ENCODE measurements around the gene TNS3. TPM values are rescaled to one million over a fixed set of nuclear protein-coding genes. Genes with fewer than 3 reads are reported as not detected.

TNS3 gene
- total RNA-seq, 1 experiment from 2014 or later = 533 TPM

DNA sequence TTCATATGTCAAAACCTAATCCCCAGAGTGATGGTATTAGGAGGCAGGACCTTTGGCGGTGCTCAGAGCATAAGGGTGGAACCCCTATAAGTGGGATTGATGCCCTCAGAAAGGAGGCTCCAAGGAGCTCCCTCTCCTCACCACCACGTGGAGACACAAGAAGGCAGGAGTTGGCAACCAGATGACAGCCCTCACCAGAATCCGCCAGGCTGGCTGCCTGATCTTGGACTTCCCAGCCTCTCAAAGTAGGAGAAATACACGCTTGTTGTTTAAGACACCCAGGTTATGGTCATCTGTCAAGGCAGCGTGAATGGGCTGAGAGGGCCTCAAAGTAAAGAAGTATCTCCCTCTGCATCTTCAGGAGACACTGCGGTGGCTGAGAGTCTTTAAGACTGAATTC, 187.7 kb downstream of the TNS3 start:
- intact Hi-C loops (cut with micrococcal nuclease; ENCODE audit: unreplicated experiment) (no loop called here), in situ Hi-C loops (cut with HindIII; ENCODE audit: low pct_unique_long_range_greater_than_20kb, low sequenced_read_pairs) (no loop called here)
- H3K27ac ChIP-seq (ENCODE audit: low read length) = no peak overlapping the region
- H3K27me3 ChIP-seq (ENCODE audit: control insufficient read depth, insufficient read depth, low read length) = no peaks in the 10 kb centered on the region
- H3K9me3 ChIP-seq (ENCODE audit: control insufficient read depth, insufficient read depth, low read depth, low read length) = no peaks in the 10 kb centered on the region
- DNase-seq (ENCODE audit: low read depth, low spot score) (no peak), ATAC-seq (no peak)
- ChIA-PET CTCF (no interaction called here), POLR2A (no interaction called here)
- peaks cover 65% of the 10 kb centered on the region for H3K36me3 ChIP-seq (ENCODE audit: control insufficient read depth, insufficient read depth, low read length)
- BruUV-seq (replicated peaks) = no TSS peak
- H3K4me3 ChIP-seq (ENCODE audit: low read depth in 2 of 2, low read length in 2 of 2) = no peak overlapping the region
- H3K4me1 ChIP-seq (ENCODE audit: control insufficient read depth, insufficient read depth, low read length) = peaks cover 8% of the 10 kb centered on the region
- TF ChIP-seq, protein P1, sequence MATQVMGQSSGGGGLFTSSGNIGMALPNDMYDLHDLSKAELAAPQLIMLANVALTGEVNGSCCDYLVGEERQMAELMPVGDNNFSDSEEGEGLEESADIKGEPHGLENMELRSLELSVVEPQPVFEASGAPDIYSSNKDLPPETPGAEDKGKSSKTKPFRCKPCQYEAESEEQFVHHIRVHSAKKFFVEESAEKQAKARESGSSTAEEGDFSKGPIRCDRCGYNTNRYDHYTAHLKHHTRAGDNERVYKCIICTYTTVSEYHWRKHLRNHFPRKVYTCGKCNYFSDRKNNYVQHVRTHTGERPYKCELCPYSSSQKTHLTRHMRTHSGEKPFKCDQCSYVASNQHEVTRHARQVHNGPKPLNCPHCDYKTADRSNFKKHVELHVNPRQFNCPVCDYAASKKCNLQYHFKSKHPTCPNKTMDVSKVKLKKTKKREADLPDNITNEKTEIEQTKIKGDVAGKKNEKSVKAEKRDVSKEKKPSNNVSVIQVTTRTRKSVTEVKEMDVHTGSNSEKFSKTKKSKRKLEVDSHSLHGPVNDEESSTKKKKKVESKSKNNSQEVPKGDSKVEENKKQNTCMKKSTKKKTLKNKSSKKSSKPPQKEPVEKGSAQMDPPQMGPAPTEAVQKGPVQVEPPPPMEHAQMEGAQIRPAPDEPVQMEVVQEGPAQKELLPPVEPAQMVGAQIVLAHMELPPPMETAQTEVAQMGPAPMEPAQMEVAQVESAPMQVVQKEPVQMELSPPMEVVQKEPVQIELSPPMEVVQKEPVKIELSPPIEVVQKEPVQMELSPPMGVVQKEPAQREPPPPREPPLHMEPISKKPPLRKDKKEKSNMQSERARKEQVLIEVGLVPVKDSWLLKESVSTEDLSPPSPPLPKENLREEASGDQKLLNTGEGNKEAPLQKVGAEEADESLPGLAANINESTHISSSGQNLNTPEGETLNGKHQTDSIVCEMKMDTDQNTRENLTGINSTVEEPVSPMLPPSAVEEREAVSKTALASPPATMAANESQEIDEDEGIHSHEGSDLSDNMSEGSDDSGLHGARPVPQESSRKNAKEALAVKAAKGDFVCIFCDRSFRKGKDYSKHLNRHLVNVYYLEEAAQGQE (IDR thresholded peaks at IDR 0.05; ENCODE audit: insufficient read depth in 1 of 2, low read depth in 2 of 2, low read length in 1 of 2) = no peak
- no peak for TF ChIP-seq POLR2AphosphoS5 (IDR thresholded peaks at IDR 0.05; ENCODE audit: low read depth, low read length)
- no peak for TF ChIP-seq TCF7L2 (IDR thresholded peaks at IDR 0.05; ENCODE audit: low read depth, low read length)
- TF ChIP-seq, protein P2, sequence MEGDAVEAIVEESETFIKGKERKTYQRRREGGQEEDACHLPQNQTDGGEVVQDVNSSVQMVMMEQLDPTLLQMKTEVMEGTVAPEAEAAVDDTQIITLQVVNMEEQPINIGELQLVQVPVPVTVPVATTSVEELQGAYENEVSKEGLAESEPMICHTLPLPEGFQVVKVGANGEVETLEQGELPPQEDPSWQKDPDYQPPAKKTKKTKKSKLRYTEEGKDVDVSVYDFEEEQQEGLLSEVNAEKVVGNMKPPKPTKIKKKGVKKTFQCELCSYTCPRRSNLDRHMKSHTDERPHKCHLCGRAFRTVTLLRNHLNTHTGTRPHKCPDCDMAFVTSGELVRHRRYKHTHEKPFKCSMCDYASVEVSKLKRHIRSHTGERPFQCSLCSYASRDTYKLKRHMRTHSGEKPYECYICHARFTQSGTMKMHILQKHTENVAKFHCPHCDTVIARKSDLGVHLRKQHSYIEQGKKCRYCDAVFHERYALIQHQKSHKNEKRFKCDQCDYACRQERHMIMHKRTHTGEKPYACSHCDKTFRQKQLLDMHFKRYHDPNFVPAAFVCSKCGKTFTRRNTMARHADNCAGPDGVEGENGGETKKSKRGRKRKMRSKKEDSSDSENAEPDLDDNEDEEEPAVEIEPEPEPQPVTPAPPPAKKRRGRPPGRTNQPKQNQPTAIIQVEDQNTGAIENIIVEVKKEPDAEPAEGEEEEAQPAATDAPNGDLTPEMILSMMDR (IDR thresholded peaks at IDR 0.05) = no peak
- TF ChIP-seq SIN3A (IDR thresholded peaks at IDR 0.05; ENCODE audit: borderline replicate concordance, insufficient read depth, low read depth, low read length) = no peak

DNA sequence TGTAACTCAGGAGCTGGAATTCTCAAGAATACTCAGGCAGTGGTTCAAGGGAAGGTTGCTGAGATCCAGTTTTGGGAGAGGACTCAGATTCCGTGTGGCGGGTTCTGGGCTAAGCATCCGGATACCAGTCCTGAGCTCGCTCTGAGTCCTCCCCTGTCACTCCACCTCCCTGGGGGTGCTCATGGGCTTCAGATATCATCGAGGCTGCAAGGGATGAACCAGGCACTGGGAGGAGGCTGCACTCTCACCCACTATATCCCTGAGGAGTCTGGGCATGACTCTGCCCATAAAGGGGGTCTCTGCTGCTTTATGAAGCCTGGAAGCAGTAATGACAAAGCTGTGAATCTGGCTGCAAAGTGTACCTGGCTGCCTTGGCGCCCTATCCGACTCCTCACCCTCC, 188.5 kb downstream of the TNS3 start:
- intact Hi-C loops (cut with micrococcal nuclease; ENCODE audit: unreplicated experiment) (no loop called here), in situ Hi-C loops (cut with HindIII; ENCODE audit: low pct_unique_long_range_greater_than_20kb, low sequenced_read_pairs) (no loop called here)
- no peaks in the 10 kb centered on the region for H3K27me3 ChIP-seq (ENCODE audit: control insufficient read depth, insufficient read depth, low read length)
- no peak for ATAC-seq
- no peaks in the 10 kb centered on the region for H3K9me3 ChIP-seq (ENCODE audit: control insufficient read depth, insufficient read depth, low read depth, low read length)
- no peak overlapping the region for H3K4me3 ChIP-seq (ENCODE audit: low read depth in 2 of 2, low read length in 2 of 2)
- no TSS peak for BruUV-seq (replicated peaks)
- ChIA-PET POLR2A (no interaction called here), CTCF (no interaction called here)
- DNase-seq (ENCODE audit: low read depth, low spot score) = no peak
- H3K27ac ChIP-seq (ENCODE audit: low read length) = no peak overlapping the region
- peaks cover 8% of the 10 kb centered on the region for H3K4me1 ChIP-seq (ENCODE audit: control insufficient read depth, insufficient read depth, low read length)
- H3K36me3 ChIP-seq (ENCODE audit: control insufficient read depth, insufficient read depth, low read length) = peaks cover 61% of the 10 kb centered on the region
- TF ChIP-seq, protein P2 (IDR thresholded peaks at IDR 0.05) = no peak
- TF ChIP-seq, protein P1 (IDR thresholded peaks at IDR 0.05; ENCODE audit: insufficient read depth in 1 of 2, low read depth in 2 of 2, low read length in 1 of 2) = no peak
- no peak for TF ChIP-seq TCF7L2 (IDR thresholded peaks at IDR 0.05; ENCODE audit: low read depth, low read length)
- no peak for TF ChIP-seq POLR2AphosphoS5 (IDR thresholded peaks at IDR 0.05; ENCODE audit: low read depth, low read length)
- no peak for TF ChIP-seq SIN3A (IDR thresholded peaks at IDR 0.05; ENCODE audit: borderline replicate concordance, insufficient read depth, low read depth, low read length)
